ENCODE data around the gene CEMIP2.

Gene CEMIP2

DNA sequence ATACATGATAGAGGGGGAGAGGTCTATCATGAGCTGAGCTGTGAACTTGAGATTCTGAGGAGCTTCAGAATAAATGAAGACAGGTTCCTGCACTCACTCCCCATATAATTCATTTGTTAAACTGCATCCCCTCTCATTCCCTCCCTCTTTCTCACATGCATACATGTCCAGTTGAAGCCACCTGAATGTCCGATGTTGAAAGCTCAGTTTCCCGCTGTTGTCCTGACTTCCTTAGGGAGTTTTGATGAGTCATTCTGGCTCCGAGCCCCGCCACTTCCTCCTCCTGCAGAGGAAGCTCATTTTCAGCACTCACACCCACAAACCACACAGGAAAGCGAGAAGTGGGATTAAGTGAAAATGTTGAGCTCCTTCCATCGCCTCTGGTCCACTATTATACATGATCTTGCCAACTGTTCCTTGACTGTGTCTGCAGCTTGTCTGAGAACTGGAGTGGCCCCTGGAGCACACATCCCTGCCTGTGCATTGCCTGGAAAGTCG lies 121.2 kb downstream of the CEMIP2 start:
- DNase-seq (ENCODE audit: low read depth in 2 of 2), result peak in 1 of 2 donors; percentile 2

DNA sequence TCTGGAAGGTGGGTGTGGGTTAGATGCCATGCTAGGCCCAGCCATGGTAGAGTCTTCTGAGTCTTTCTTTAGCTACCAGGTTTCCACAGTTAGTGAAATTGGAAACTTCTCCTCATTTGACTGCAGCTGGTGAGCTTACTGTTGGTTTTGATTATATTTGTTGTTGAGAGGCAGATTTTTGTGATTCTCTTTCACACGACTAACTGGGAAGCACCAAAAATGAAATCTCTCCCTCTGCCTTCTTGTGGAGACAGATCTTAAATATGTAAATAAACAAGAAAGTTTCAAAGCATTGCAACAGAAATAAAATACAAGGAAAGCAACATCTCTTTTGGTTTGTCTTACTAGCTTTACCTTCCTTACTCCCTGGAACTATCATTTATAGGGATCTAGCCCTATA lies 122.2 kb downstream of the CEMIP2 start:
- no peak for DNase-seq (ENCODE audit: low read depth in 2 of 2)

DNA sequence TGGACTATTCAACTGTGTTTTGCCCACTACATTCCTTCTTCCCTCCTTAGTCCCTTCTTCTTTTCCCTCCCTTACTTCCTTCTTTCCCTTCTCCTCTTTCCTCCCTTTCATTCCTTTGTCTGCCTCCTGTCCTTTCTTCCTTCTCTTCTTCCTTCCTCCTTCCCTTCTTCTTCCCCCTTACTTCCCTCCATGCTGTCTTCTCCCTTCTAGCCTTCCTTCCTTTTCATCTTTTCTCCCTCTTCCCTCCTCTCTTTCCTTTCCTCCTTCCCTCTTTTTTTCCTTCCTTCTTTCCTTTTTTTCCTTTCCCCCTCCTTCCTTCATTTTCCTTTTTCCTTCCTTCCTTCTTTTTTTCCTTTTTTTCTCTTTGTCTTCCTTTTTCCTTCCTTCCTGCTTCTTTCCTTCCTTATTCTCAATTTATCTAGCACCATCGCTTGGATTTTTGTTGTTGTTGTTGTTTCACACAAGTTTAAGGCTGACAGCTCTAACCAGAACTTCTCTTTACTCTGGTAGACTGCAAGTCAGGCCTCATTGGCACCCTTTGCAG lies 123.4 kb downstream of the CEMIP2 start:
- DNase-seq (ENCODE audit: low read depth in 2 of 2), result no peak

DNA sequence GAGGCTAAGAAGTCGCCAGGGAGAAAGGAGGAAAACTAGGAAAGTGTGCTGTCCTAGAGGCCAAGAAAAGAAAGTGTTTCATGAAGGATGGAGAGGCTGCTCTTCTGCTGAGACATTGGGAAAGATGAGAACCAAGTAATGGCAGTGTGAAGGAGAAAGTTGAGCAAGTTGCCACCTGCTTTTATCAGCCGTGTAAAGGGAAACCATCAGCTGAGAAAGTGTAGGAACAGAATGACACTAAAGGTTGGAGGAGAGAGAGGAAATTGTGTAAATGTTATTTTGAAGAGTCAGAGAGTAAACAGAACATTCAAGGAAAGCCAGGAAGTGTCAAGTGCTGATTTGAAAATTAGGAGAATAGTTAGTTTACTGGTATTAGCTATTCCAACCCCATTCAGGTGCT lies 125.0 kb downstream of the CEMIP2 start:
- DNase-seq (ENCODE audit: low read depth in 2 of 2), result no peak

DNA sequence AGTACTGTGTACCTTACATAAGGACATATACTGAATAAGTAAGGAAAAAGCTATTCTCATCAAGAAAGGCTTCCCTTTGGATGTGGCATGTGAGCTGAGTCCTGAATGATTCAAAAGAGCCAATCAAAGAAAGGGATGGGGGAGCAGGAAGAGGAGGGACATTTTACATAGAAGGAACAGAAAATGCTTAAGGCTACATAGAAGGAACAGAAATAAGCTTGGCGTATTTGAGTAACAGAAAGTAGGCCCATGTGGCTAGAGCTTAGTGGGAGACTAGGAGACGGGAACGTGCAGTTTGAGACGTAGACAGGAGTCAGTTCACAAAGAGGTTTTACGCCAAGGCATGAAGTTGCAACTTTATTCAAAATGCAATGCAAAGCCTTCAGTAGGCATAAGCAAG lies 126.3 kb downstream of the CEMIP2 start:
- DNase-seq (ENCODE audit: low read depth in 2 of 2), result no peak

DNA sequence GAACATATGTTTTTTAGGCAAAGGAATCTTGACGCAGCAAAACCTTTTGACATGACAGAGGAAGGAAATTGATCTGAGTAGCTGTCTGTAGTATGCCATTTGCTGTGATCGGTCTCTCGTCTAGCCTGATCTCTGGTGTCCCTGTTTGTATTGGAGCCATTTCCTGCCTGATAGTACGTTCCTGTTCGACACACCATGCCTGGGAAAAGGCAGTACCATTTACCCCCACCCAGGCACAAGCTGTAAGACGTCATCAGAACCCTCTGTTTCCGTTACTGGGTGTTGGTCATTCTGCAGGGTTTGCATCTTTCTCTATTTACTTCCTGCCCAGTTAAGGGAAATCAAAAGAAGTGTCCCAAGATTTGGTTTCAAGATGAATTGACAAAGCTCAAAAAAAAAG lies 129.7 kb downstream of the CEMIP2 start:
- DNase-seq (ENCODE audit: low read depth in 2 of 2), result no peak

DNA sequence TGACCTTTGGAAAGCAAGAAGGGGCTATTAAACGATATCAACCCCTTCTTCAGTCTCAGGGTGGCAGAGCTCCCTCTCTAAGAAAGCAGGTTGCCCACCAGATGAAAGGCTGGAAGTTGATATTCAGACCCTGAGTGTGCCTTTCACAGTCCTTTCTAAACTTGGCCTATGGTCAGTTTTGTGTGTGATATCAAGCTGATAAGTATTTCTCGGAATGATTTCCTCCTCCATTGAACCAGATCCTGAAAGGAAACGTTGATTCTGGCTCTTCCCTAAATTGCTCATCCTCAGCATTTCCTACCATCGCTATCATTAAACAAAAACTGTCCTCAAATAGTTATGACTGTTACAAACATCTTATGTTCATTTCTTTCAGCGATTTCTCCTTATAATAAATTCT lies 130.4 kb downstream of the CEMIP2 start:
- no peak for DNase-seq (ENCODE audit: low read depth in 2 of 2)

DNA sequence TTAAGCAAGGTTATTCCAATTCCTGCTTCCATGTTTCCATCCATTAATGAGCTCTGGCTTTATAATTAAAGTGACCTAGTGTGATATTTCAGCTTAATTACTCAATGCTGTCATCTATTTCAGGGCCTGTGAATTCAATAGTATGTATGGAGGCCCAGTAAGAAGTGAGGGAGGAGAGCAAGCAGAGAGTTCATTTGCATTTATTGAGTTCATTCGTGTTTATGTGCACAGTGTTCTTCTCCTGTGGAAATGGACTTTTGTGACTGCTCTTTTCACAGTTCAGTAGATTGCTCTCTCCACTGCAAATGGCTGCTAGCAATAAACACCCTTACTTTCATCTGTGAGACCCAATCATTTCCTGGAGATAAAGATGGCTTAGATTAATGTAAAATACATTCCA lies 130.9 kb downstream of the CEMIP2 start:
- no peak for DNase-seq (ENCODE audit: low read depth in 2 of 2)

DNA sequence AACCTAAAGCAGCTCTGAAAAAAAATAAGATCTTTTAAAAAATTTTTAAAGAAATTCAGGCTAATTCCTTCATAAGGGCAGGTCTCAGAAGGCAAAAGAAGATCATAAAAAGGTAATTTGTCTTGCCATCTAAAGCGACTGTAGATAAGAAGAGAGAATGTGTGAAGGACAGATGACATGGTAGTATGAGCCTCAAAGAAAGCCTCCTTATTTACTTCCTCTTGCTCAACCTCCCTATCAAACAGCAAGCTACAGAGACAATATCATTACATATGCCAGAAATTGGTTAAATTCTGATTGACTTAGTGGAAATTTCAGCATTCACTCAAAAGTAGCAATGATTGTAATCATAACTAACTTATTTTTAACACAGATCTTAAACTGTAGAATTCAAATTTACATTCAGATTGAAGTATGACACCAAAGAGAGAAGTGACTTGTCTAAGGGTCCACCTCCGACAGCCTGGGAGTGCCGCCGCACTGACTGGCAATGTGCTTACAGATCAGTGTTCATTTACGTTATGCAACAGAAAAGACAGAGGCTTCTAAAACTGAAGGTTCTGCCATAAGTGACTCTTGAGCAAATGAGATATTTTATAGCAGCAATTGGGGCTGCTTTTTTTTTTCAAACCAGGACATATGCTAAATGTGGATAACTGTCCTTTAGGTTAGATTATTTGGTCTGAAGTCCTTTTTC lies 132.0 kb downstream of the CEMIP2 start:
- DNase-seq (ENCODE audit: low read depth in 2 of 2), result no peak

DNA sequence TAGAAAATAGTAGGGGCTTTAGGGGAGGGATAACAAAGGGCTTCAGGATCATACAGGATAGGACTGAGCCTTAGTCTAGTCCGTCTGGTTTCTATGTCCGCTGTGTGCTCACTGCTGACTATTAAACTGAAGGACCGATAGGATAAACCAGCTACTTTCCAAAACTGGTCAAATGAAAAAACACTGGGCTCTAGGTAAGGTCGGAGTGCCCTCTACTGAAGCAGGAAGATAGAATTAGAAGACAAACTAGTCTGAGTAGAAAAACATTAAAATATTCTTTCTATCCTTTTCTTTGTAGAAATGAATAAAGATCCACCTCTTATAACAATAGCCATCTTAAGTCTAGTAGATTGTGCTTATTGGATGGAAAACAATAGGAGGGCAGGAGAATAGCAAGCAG lies 133.6 kb downstream of the CEMIP2 start:
- DNase-seq (ENCODE audit: low read depth in 2 of 2), result no peak

All from stimulated activated CD8-positive, alpha-beta memory T cell treated with anti-CD3 and anti-CD28 coated beads, Interleukin-7, amount 100 ng/mL, for 1 hour (primary cell).